ENCODE measurements around the gene GRAPL. TPM values are rescaled to one million over a fixed set of nuclear protein-coding genes. Genes with fewer than 3 reads are reported as not detected.
"Not testable (repeated sequence)": the region's sequence is repeated elsewhere in the genome, so short reads cannot be mapped to it uniquely, and the experiment has no call there.

Gene GRAPL
- total RNA-seq, 1 donor from 2014 or later = 5.4 TPM

- not testable (repeated sequence) for DNase-seq (ENCODE audit: low spot score)
These were observed 8.7 kb downstream of the GRAPL start for GRCh38 chr17:19136138-19136537.

GRCh38 chr17:19136605-19137004 lies 9.2 kb downstream of the GRAPL start:
- not testable (repeated sequence) for DNase-seq (ENCODE audit: low spot score)

- not testable (repeated sequence) for DNase-seq (ENCODE audit: low spot score)
These were observed 10.6 kb downstream of the GRAPL start for GRCh38 chr17:19137959-19138358.

GRCh38 chr17:19141366-19142155 lies 14.2 kb downstream of the GRAPL start:
- not testable (repeated sequence) for DNase-seq (ENCODE audit: low spot score)

- peak; percentile 47 for DNase-seq (ENCODE audit: low spot score)
These were observed 15.0 kb downstream of the GRAPL start for GRCh38 chr17:19142419-19142818.

- DNase-seq (ENCODE audit: low spot score) = not testable (repeated sequence)
These were observed 15.8 kb downstream of the GRAPL start for GRCh38 chr17:19143097-19143777.

- not testable (repeated sequence) for DNase-seq (ENCODE audit: low spot score)
These were observed 17.0 kb downstream of the GRAPL start for GRCh38 chr17:19144373-19144772.

GRCh38 chr17:19145471-19145870 lies 18.1 kb downstream of the GRAPL start:
- DNase-seq (ENCODE audit: low spot score) = not testable (repeated sequence)

GRCh38 chr17:19150678-19151615 lies 23.6 kb downstream of the GRAPL start:
- DNase-seq (ENCODE audit: low spot score) = not testable (repeated sequence)

- not testable (repeated sequence) for DNase-seq (ENCODE audit: low spot score)
These were observed 30.2 kb downstream of the GRAPL start for GRCh38 chr17:19157628-19158027.

- not testable (repeated sequence) for DNase-seq (ENCODE audit: low spot score)
These were observed 31.1 kb downstream of the GRAPL start for GRCh38 chr17:19158478-19158877.

GRCh38 chr17:19158938-19159337 lies 31.5 kb downstream of the GRAPL start:
- not testable (repeated sequence) for DNase-seq (ENCODE audit: low spot score)

- DNase-seq (ENCODE audit: low spot score) = not testable (repeated sequence)
These were observed 34.1 kb downstream of the GRAPL start for GRCh38 chr17:19161308-19162107.

GRCh38 chr17:19162384-19163216 lies 35.2 kb downstream of the GRAPL start:
- not testable (repeated sequence) for DNase-seq (ENCODE audit: low spot score)

GRCh38 chr17:19174422-19174821 lies 47.0 kb downstream of the GRAPL start:
- not testable (repeated sequence) for DNase-seq (ENCODE audit: low spot score)

GRCh38 chr17:19175410-19175809 lies 48.0 kb downstream of the GRAPL start:
- not testable (repeated sequence) for DNase-seq (ENCODE audit: low spot score)

GRCh38 chr17:19181040-19181875 lies 53.9 kb downstream of the GRAPL start:
- DNase-seq (ENCODE audit: low spot score) = not testable (repeated sequence)
